ENCODE results near the gene GRID2.
"Not testable (repeated sequence)": the region's sequence is repeated elsewhere in the genome, so short reads cannot be mapped to it uniquely, and the experiment has no call there.

GRID2 gene

GRCh38 chr4:93351846-93352245 is 1048.1 kb downstream of the GRID2 start:
- H3K4me3 ChIP-seq (ENCODE audit: low read depth, low read length): no peak overlapping the region
- no peak for TF ChIP-seq CTCF (IDR thresholded peaks at IDR 0.05; ENCODE audit: control insufficient read depth, extremely low read depth, insufficient read depth)
- no peak for DNase-seq (ENCODE audit: low read depth)

- no peak overlapping the region for H3K4me3 ChIP-seq (ENCODE audit: low read depth, low read length)
- no peak for DNase-seq (ENCODE audit: low read depth)
- no peak for TF ChIP-seq CTCF (IDR thresholded peaks at IDR 0.05; ENCODE audit: control insufficient read depth, extremely low read depth, insufficient read depth)
Observed at GRCh38 chr4:93355411-93355810, 1051.6 kb downstream of the GRID2 start.

GRCh38 chr4:93359586-93359985 is 1055.8 kb downstream of the GRID2 start:
- DNase-seq (ENCODE audit: low read depth): no peak
- H3K4me3 ChIP-seq (ENCODE audit: low read depth, low read length): no peak overlapping the region
- no peak for TF ChIP-seq CTCF (IDR thresholded peaks at IDR 0.05; ENCODE audit: control insufficient read depth, extremely low read depth, insufficient read depth)

DNA sequence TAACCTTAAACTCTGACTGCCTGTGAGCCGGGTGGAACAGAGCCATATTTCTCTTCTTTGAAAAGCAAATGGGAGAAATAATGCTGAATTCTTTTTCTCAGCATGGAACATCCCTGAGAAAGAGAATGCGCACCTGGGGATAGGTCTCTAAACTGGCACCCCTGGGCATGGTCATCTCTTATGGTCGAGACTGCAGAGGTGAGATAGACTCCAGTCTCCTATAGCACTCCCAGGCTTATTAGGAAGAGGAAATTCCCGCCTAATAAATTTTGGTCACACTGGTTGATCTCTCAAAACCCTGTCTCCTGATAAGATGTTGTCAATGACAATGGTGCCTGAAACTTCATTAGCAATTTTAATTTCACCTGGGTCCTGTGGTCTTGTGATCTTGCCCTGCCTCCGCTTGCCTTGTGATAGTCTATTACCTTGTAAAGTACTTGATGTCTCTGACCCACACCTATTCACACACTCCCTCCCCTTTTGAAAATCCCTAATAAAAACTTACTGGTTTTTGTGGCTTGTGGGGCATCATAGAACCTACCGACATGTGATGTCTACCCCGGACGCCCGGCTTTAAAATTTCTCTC is 1062.5 kb downstream of the GRID2 start:
- not testable (repeated sequence) for H3K4me3 ChIP-seq (ENCODE audit: low read depth, low read length)

GRCh38 chr4:93368968-93369367 is 1065.2 kb downstream of the GRID2 start:
- H3K4me3 ChIP-seq (ENCODE audit: low read depth, low read length): no peak overlapping the region
- no peak for DNase-seq (ENCODE audit: low read depth)
- no peak for TF ChIP-seq CTCF (IDR thresholded peaks at IDR 0.05; ENCODE audit: control insufficient read depth, extremely low read depth, insufficient read depth)

More for the DNA sequence above, 1062.5 kb downstream of the GRID2 start:
- DNase-seq (ENCODE audit: low read depth): not testable (repeated sequence)

DNA sequence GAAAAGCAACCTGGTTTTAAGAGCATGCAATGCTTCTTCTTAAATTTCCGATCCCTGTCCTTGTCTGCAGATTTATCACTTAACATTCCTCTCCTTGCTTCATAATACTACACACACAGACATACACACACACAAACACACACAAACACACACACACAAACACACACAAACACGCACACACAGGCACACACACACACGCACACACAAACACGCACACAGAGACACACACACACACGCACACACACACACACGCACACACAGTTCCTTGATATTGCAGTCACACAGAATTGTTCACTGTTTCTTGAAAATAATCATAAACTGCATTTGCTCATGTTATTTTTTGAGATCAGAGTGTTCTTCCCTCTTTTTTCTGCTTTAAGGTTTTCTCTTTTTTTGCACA is 1066.5 kb downstream of the GRID2 start:
- no peak for DNase-seq (ENCODE audit: low read depth)
- H3K4me3 ChIP-seq (ENCODE audit: low read depth, low read length): no peak overlapping the region
- no peak for TF ChIP-seq CTCF (IDR thresholded peaks at IDR 0.05; ENCODE audit: control insufficient read depth, extremely low read depth, insufficient read depth)

DNA sequence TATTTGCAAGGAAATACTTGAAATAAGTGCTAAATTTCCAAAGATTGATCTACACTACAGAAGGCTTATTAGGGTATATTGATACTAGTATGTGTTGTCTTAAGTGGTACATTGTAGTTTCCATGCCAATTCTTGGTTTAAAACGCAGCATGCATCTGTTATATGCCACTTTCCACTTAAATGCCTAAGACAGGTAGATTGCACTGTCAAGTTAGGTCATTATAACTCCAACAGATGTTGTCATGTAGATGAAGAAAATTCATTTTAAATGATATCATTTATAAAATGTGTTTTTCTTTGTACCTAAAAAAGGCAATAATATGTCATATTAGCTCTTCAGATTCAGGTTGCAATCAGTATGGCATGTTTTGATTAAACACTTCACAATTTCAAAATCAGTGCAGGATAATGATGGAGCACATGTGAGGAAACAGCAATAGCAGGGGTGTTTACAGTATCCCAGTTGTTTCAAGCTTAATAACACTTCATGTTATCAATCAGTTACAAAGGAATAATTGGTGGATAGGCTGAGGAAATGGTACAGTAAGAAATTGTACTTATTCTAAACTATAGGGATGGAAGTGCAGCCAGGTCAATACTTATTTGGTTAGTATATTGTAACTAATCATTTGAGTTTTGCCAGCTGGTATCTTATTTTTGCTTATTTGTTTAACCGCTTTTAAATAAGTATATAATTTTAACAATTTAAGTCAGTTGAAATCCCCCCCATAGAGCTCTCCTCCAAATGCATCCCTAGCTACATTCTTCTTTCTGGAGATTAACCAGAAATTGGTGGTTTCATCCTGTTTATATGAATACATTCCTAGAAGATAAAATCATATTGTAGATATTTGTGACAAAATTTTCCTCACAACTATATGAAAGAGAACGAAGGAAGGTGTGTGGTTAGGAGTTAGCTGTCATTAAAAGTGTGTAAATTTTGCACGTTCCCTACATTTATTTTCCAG is 1070.4 kb downstream of the GRID2 start:
- no peak overlapping the region for H3K4me3 ChIP-seq (ENCODE audit: low read depth, low read length)
- no peak for DNase-seq (ENCODE audit: low read depth)
- no peak for TF ChIP-seq CTCF (IDR thresholded peaks at IDR 0.05; ENCODE audit: control insufficient read depth, extremely low read depth, insufficient read depth)

Measured in LNCaP clone FGC (cell line).